Neural cell (in vitro differentiated cells): Measurements from ENCODE around the gene POLR1D. TPM values are rescaled to one million over a fixed set of nuclear protein-coding genes. Genes with fewer than 3 reads are reported as not detected.

Source experiments
- H2AFZ ChIP-seq: fragments of 200-600, 300-800 bp; sonication (generic), shearing (Covaris generic); 2 replicates; pipeline ENCODE4 v1.6.0; 2014; ENCODE audit warnings: low read depth, mild to moderate bottlenecking, antibody characterized with exemption, low read length, moderate library complexity
- H3F3A ChIP-seq: fragments of 200-600 bp; shearing (Covaris generic); 2 replicates; pipeline ENCODE4 v1.6.1; 2016; ENCODE audit warnings: mild to moderate bottlenecking, moderate library complexity, mixed read lengths, antibody characterized with exemption, low read length; ENCODE audit not compliant: insufficient read depth, poor library complexity, severe bottlenecking
- H3K27ac ChIP-seq: fragments of 200-600, 300-800 bp; sonication (generic), shearing (Covaris generic); 2 replicates; pipeline ENCODE4 v1.5.1; 2014; ENCODE audit warnings: mild to moderate bottlenecking, low read length, moderate library complexity
- H3K27me3 ChIP-seq: fragments of 300-800, 200-600 bp; sonication (generic), shearing (Covaris generic); 2 replicates; pipeline ENCODE4 v1.6.0; 2014; ENCODE audit warnings: mild to moderate bottlenecking, low read depth, low read length, moderate library complexity; ENCODE audit not compliant: insufficient read depth
- H3K36me3 ChIP-seq: fragments of 300-800, 200-600 bp; sonication (generic), shearing (Covaris generic); 2 replicates; pipeline ENCODE4 v1.5.1; 2014; ENCODE audit warnings: mild to moderate bottlenecking, antibody characterized with exemption, low read length, moderate library complexity; ENCODE audit not compliant: insufficient read depth
- H3K4me2 ChIP-seq: fragments of 300-800, 200-600 bp; sonication (generic), shearing (Covaris generic); 2 replicates; pipeline ENCODE4 v1.6.0; 2014; ENCODE audit warnings: mild to moderate bottlenecking, low read length
- H3K4me3 ChIP-seq: fragments of 300-800, 200-600 bp; sonication (generic), shearing (Covaris generic); 2 replicates; pipeline ENCODE4 v1.5.1; 2014; ENCODE audit warnings: mild to moderate bottlenecking, low read length, moderate library complexity
- H3K79me2 ChIP-seq: fragments of 200-600 bp; shearing (Covaris generic); replicated peaks from 2 replicates; pipeline ENCODE4 v1.6.0; 2014; ENCODE audit warnings: mild to moderate bottlenecking, low read length, moderate library complexity; ENCODE audit not compliant: insufficient read depth
- H3K9ac ChIP-seq: fragments of 300-800, 200-600 bp; sonication (generic), shearing (Covaris generic); 2 replicates; pipeline ENCODE4 v1.6.1; 2016; ENCODE audit warnings: mild to moderate bottlenecking, low read length, mixed read lengths
- H3K9me2 ChIP-seq: fragments of 200-600 bp; shearing (Covaris generic); 2 replicates; pipeline ENCODE4 v1.6.1; 2016; ENCODE audit warnings: mild to moderate bottlenecking, low read length, mixed read lengths; ENCODE audit not compliant: insufficient read depth
- H3K9me3 ChIP-seq: fragments of 200-600, 300-800 bp; sonication (generic), shearing (Covaris generic); 2 replicates; pipeline ENCODE4 v1.6.1; 2016; ENCODE audit warnings: mild to moderate bottlenecking, mixed run types, low read length, moderate library complexity, mixed read lengths
- H4K20me1 ChIP-seq: fragments of 200-600 bp; shearing (Covaris generic); 2 replicates; pipeline ENCODE4 v1.6.1; 2016; ENCODE audit warnings: mild to moderate bottlenecking, mixed run types; ENCODE audit not compliant: insufficient read depth
- EP300 ChIP-seq: fragments of 450-650 bp; conservative IDR thresholded peaks from 2 replicates; pipeline ENCODE4 v1.6.1; 2014; ENCODE audit warnings: antibody characterized with exemption, mild to moderate bottlenecking, moderate library complexity; ENCODE audit not compliant: poor library complexity, severe bottlenecking
- EZH2 ChIP-seq: fragments of 200-600, 300-800 bp; shearing (Covaris generic), sonication (generic); IDR thresholded peaks from 2 replicates; pipeline ENCODE4 v1.6.1; 2014; ENCODE audit warnings: antibody characterized with exemption, low read length, borderline replicate concordance, mild to moderate bottlenecking; ENCODE audit not compliant: insufficient read depth, poor library complexity, severe bottlenecking
- MXI1 ChIP-seq: fragments of 450-650 bp; conservative IDR thresholded peaks from 2 replicates; pipeline ENCODE4 v1.6.1; 2014; ENCODE audit warnings: antibody characterized with exemption, mild to moderate bottlenecking; ENCODE audit not compliant: poor library complexity, severe bottlenecking
- POLR2AphosphoS5 ChIP-seq: IDR thresholded peaks from 2 replicates; pipeline ENCODE4 v1.6.1; 2012
- RAD21 ChIP-seq: fragments of 450-650 bp; conservative IDR thresholded peaks from 2 replicates; pipeline ENCODE4 v1.6.1; 2014; ENCODE audit warnings: antibody characterized with exemption, mild to moderate bottlenecking, moderate library complexity
- REST ChIP-seq: IDR thresholded peaks from 2 replicates; pipeline ENCODE4 v1.6.1; 2012; ENCODE audit warnings: borderline replicate concordance
- SMC3 ChIP-seq: fragments of 450-650 bp; conservative IDR thresholded peaks from 2 replicates; pipeline ENCODE4 v1.6.1; 2014; ENCODE audit warnings: antibody characterized with exemption, mild to moderate bottlenecking, moderate library complexity; ENCODE audit not compliant: poor library complexity
- TAF1 ChIP-seq: IDR thresholded peaks from 2 replicates; pipeline ENCODE4 v1.6.1; 2012; ENCODE audit warnings: low read depth
- polyA plus RNA-seq: library from polyadenylated mRNA; depleted of rRNA; stranded (reverse); fragments of >200 nt; gene quantifications from 2 replicates; pipeline ENCODE4 v1.2.3, GENCODE V29; 2014
- TF ChIP-seq, protein P1 (sequence below): fragments of 450-650 bp; IDR thresholded peaks from 2 replicates; pipeline ENCODE4 v1.5.1; 2014; ENCODE audit warnings: antibody characterized with exemption, mild to moderate bottlenecking, moderate library complexity; ENCODE audit not compliant: poor library complexity, severe bottlenecking

POLR1D gene
- polyA plus RNA-seq, 1 donor from 2014 or later = 179 TPM

GRCh38 chr13:27631156-27631555 lies 9.5 kb downstream of the POLR1D start:
- Histone ChIP-seq H4K20me1 (no peaks in the 10 kb centered on the region), H3F3A (no peaks in the 10 kb centered on the region), H3K36me3 (no peaks in the 10 kb centered on the region), H3K9me2 (no peaks in the 10 kb centered on the region), H3K79me2 (peaks cover 11% of the 10 kb centered on the region), H3K4me2 (no peak overlapping the region), H3K9ac (no peak overlapping the region), H3K9me3 (no peaks in the 10 kb centered on the region), H3K27ac (no peak overlapping the region), H3K4me3 (no peak overlapping the region), H2AFZ (no peak overlapping the region), H3K27me3 (no peaks in the 10 kb centered on the region)
- TF ChIP-seq RAD21 (no peak), REST (no peak), SMC3 (no peak), POLR2AphosphoS5 (no peak), EP300 (no peak), TAF1 (no peak), MXI1 (no peak)
- TF ChIP-seq, protein P1, sequence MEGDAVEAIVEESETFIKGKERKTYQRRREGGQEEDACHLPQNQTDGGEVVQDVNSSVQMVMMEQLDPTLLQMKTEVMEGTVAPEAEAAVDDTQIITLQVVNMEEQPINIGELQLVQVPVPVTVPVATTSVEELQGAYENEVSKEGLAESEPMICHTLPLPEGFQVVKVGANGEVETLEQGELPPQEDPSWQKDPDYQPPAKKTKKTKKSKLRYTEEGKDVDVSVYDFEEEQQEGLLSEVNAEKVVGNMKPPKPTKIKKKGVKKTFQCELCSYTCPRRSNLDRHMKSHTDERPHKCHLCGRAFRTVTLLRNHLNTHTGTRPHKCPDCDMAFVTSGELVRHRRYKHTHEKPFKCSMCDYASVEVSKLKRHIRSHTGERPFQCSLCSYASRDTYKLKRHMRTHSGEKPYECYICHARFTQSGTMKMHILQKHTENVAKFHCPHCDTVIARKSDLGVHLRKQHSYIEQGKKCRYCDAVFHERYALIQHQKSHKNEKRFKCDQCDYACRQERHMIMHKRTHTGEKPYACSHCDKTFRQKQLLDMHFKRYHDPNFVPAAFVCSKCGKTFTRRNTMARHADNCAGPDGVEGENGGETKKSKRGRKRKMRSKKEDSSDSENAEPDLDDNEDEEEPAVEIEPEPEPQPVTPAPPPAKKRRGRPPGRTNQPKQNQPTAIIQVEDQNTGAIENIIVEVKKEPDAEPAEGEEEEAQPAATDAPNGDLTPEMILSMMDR = no peak

- no peak overlapping the region for H3K4me2 ChIP-seq
- no peak overlapping the region for H3K4me3 ChIP-seq
- no peak overlapping the region for H2AFZ ChIP-seq
- H3F3A ChIP-seq = no peaks in the 10 kb centered on the region
- no peaks in the 10 kb centered on the region for H3K9me3 ChIP-seq
- H3K27me3 ChIP-seq = no peaks in the 10 kb centered on the region
- H3K9me2 ChIP-seq = no peaks in the 10 kb centered on the region
- H3K27ac ChIP-seq = no peak overlapping the region
- H3K79me2 ChIP-seq = peaks cover 11% of the 10 kb centered on the region
- H3K36me3 ChIP-seq = no peaks in the 10 kb centered on the region
- no peak overlapping the region for H3K9ac ChIP-seq
- TF ChIP-seq MXI1 (no peak), EP300 (no peak), SMC3 (no peak), RAD21 (no peak), EZH2 (no peak), POLR2AphosphoS5 (no peak), REST (no peak)
- H4K20me1 ChIP-seq = no peaks in the 10 kb centered on the region
These were observed 10.0 kb downstream of the POLR1D start for GRCh38 chr13:27631665-27632064.
